ENCODE measurements around the gene PDIA6.

The PDIA6 gene

DNA sequence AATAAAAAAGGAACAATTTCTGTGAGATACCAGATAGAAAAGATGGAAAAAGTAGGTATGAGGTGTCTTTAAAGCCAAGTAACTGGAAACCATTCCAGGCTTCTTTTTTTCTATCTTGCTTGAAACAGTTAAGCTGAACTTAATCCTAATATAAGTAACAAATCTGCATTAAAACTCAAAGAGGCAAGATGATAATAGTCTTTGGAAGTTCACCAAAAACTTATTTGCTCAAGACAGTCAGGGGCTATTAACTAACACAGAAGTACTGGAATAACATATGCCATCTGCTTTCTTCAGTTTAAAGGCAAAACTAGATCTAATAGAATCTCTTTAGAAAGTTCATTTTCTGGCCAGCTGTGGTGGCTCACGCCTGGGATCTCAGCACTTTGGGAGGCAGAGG, 18.8 kb downstream of the PDIA6 start:
- Histone ChIP-seq H3K79me2 (ENCODE audit: insufficient read depth, low read length) (peaks cover 39% of the 10 kb centered on the region), H3K9ac (ENCODE audit: low read length) (no peak overlapping the region), H3K36me3 (ENCODE audit: low read length) (peaks cover 55% of the 10 kb centered on the region), H3K9me2 (replicated peaks; ENCODE audit: insufficient read depth, low read length) (no peaks in the 10 kb centered on the region), H3K27me3 (ENCODE audit: low read length) (no peaks in the 10 kb centered on the region), H3K27ac (ENCODE audit: low read depth, low read length) (no peak overlapping the region), H3K4me2 (ENCODE audit: low read depth, low read length, poor library complexity, severe bottlenecking) (no peak overlapping the region), H3F3A (ENCODE audit: insufficient read depth) (peaks cover 3% of the 10 kb centered on the region; the same call in 1 of the 2 replicates), H3K9me3 (ENCODE audit: insufficient read depth, low read length) (no peaks in the 10 kb centered on the region), H4K20me1 (ENCODE audit: low read depth, low read length) (peaks cover 10% of the 10 kb centered on the region), H3K4me3 (ENCODE audit: insufficient read depth, low read length, poor library complexity, severe bottlenecking) (no peak overlapping the region), H2AFZ (ENCODE audit: low read depth, low read length, severe bottlenecking) (no peak overlapping the region)
- TF ChIP-seq EZH2phosphoT487 (conservative IDR thresholded peaks at IDR 0.05; ENCODE audit: low read length): no peak
- TF ChIP-seq, protein P1, sequence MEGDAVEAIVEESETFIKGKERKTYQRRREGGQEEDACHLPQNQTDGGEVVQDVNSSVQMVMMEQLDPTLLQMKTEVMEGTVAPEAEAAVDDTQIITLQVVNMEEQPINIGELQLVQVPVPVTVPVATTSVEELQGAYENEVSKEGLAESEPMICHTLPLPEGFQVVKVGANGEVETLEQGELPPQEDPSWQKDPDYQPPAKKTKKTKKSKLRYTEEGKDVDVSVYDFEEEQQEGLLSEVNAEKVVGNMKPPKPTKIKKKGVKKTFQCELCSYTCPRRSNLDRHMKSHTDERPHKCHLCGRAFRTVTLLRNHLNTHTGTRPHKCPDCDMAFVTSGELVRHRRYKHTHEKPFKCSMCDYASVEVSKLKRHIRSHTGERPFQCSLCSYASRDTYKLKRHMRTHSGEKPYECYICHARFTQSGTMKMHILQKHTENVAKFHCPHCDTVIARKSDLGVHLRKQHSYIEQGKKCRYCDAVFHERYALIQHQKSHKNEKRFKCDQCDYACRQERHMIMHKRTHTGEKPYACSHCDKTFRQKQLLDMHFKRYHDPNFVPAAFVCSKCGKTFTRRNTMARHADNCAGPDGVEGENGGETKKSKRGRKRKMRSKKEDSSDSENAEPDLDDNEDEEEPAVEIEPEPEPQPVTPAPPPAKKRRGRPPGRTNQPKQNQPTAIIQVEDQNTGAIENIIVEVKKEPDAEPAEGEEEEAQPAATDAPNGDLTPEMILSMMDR (IDR thresholded peaks at IDR 0.05; ENCODE audit: insufficient read depth, low read length, poor library complexity, severe bottlenecking): no peak

DNA sequence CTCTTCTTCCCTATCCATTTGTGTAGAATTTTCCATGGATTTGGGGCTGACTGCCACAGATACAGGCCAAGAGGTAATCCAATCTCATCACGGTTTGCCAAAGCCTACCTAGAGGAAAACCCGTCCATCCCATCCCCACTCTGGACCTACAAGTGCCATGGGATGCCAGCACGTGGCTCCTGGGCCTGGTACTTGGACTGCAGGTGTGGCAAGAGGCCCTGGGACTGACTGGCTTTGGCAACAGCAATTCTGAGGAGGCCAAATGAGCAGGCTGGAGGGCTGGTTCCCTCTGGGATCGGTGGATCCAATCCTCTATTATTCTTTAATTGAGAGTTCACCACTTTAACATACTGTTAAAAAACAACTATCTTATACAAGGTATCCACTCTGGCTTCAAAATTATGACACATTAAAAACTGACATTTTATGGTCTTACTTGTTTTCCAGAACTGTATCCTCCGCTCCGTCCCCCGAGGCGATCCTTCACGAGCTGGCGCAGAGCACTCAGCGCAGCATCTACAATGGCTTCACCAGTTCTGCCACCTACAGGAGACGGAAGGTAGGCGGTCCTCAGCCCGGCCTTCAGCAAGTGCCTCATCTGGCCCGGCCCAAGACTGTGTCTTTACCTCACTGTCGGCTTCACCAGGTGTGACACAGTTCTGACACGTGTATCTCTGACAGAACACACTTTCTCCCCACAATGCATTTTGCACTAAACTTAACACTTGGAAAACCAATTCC, 19.8 kb downstream of the PDIA6 start:
- Histone ChIP-seq H3K27ac (ENCODE audit: low read depth, low read length) (no peak overlapping the region), H3K27me3 (ENCODE audit: low read length) (no peaks in the 10 kb centered on the region), H3K9me3 (ENCODE audit: insufficient read depth, low read length) (no peaks in the 10 kb centered on the region), H4K20me1 (ENCODE audit: low read depth, low read length) (peaks cover 9% of the 10 kb centered on the region; the same call in 1 of the 2 replicates), H2AFZ (ENCODE audit: low read depth, low read length, severe bottlenecking) (no peak overlapping the region), H3K4me2 (ENCODE audit: low read depth, low read length, poor library complexity, severe bottlenecking) (no peak overlapping the region), H3K36me3 (ENCODE audit: low read length) (peaks cover 59% of the 10 kb centered on the region), H3K79me2 (ENCODE audit: insufficient read depth, low read length) (peaks cover 31% of the 10 kb centered on the region), H3K9me2 (replicated peaks; ENCODE audit: insufficient read depth, low read length) (no peaks in the 10 kb centered on the region), H3K4me3 (ENCODE audit: insufficient read depth, low read length, poor library complexity, severe bottlenecking) (no peak overlapping the region), H3K9ac (ENCODE audit: low read length) (no peak overlapping the region), H3F3A (ENCODE audit: insufficient read depth) (peaks cover 3% of the 10 kb centered on the region; the same call in 1 of the 2 replicates)
- TF ChIP-seq, protein P1 (IDR thresholded peaks at IDR 0.05; ENCODE audit: insufficient read depth, low read length, poor library complexity, severe bottlenecking): no peak
- no peak for TF ChIP-seq EZH2phosphoT487 (conservative IDR thresholded peaks at IDR 0.05; ENCODE audit: low read length)

DNA sequence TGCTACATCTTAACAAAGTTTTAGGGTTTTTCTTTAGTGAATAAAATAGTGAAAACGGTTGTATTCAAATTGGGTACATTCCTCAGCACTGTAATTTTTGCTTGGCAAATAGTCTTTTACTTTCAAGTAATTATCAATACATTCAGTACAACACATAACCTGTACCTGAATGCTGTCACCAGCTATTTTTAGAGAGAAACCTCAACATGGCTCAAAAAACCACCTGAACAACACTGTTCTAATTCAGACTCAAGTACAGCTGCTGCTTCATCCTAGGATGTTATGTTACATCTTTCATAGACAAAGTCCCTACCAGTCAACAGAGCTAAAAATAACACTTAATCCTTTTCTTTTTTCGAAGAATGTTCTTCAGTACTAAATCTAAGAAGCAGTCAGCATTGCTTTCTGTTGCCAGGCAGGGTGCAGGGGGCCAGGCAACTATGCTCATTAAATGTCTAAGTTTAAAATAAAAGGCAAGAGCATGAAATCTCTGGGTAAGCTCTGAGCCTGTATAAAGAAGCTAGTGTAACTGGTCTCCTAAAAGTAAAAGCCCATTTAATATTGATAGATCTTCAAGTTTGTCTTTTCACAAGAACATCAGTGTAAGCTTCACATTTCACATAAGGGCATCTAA, 20.5 kb downstream of the PDIA6 start:
- peaks cover 9% of the 10 kb centered on the region; the same call in 1 of the 2 replicates for H4K20me1 ChIP-seq (ENCODE audit: low read depth, low read length)

More for the DNA sequence above, 20.5 kb downstream of the PDIA6 start:
- Histone ChIP-seq H2AFZ (ENCODE audit: low read depth, low read length, severe bottlenecking) (no peak overlapping the region), H3F3A (ENCODE audit: insufficient read depth) (peaks cover 3% of the 10 kb centered on the region; the same call in 1 of the 2 replicates), H3K9me3 (ENCODE audit: insufficient read depth, low read length) (no peaks in the 10 kb centered on the region), H3K9me2 (replicated peaks; ENCODE audit: insufficient read depth, low read length) (no peaks in the 10 kb centered on the region), H3K4me2 (ENCODE audit: low read depth, low read length, poor library complexity, severe bottlenecking) (no peak overlapping the region), H3K36me3 (ENCODE audit: low read length) (peaks cover 55% of the 10 kb centered on the region), H3K9ac (ENCODE audit: low read length) (no peak overlapping the region), H3K79me2 (ENCODE audit: insufficient read depth, low read length) (peaks cover 25% of the 10 kb centered on the region), H3K27ac (ENCODE audit: low read depth, low read length) (no peak overlapping the region), H3K27me3 (ENCODE audit: low read length) (no peaks in the 10 kb centered on the region), H3K4me3 (ENCODE audit: insufficient read depth, low read length, poor library complexity, severe bottlenecking) (no peak overlapping the region)
- TF ChIP-seq, protein P1 (IDR thresholded peaks at IDR 0.05; ENCODE audit: insufficient read depth, low read length, poor library complexity, severe bottlenecking): no peak
- no peak for TF ChIP-seq EZH2phosphoT487 (conservative IDR thresholded peaks at IDR 0.05; ENCODE audit: low read length)
